Type B pancreatic cell (in vitro differentiated cells): ENCODE results near the gene FIBIN. TPM values are rescaled to one million over a fixed set of nuclear protein-coding genes. Genes with fewer than 3 reads are reported as not detected.

Source experiments
- DNase-seq: peaks from one replicate; pipeline ENCODE4 v3.0.0; 2021; ENCODE audit warnings: mixed read lengths; ENCODE audit not compliant: unreplicated experiment; ENCODE audit errors: extremely low spot score
- H3K27ac Mint-ChIP-seq: 2 replicates; pipeline ENCODE4 v1.8.0; 2021; ENCODE audit warnings: mild to moderate bottlenecking, mixed read lengths
- H3K27me3 Mint-ChIP-seq: 2 replicates; pipeline ENCODE4 v1.8.0; 2021; ENCODE audit warnings: mixed read lengths
- H3K36me3 Mint-ChIP-seq: 2 replicates; pipeline ENCODE4 v1.8.0; 2021; ENCODE audit warnings: mixed read lengths
- H3K4me1 Mint-ChIP-seq: one replicate; pipeline ENCODE4 v1.8.0; 2021; ENCODE audit warnings: mixed read lengths; ENCODE audit not compliant: unreplicated experiment
- H3K4me3 Mint-ChIP-seq: 2 replicates; pipeline ENCODE4 v1.8.0; 2021; ENCODE audit warnings: mild to moderate bottlenecking, mixed read lengths
- H3K9me3 Mint-ChIP-seq: 2 replicates; pipeline ENCODE4 v1.8.0; 2021; ENCODE audit warnings: mixed read lengths
- total RNA-seq: library from RNA; stranded (reverse); gene quantifications from 2 replicates; pipeline ENCODE4 v1.2.1, GENCODE V29; 2021; ENCODE audit warnings: low replicate concordance
- TF ChIP-seq, protein P1 (sequence below): fragments of 200-600 bp; sonication (generic); conservative IDR thresholded peaks from 2 replicates; pipeline ENCODE4 v1.5.0; 2021; ENCODE audit warnings: antibody characterized with exemption, mild to moderate bottlenecking

The FIBIN gene
- total RNA-seq, 1 donor from 2014 or later, result 0.65 TPM

- no peak for DNase-seq
- H3K4me3 Mint-ChIP-seq, result peak overlapping the region; percentile 10
- H3K9me3 Mint-ChIP-seq, result peaks cover 19% of the 10 kb centered on the region
- TF ChIP-seq, protein P1, sequence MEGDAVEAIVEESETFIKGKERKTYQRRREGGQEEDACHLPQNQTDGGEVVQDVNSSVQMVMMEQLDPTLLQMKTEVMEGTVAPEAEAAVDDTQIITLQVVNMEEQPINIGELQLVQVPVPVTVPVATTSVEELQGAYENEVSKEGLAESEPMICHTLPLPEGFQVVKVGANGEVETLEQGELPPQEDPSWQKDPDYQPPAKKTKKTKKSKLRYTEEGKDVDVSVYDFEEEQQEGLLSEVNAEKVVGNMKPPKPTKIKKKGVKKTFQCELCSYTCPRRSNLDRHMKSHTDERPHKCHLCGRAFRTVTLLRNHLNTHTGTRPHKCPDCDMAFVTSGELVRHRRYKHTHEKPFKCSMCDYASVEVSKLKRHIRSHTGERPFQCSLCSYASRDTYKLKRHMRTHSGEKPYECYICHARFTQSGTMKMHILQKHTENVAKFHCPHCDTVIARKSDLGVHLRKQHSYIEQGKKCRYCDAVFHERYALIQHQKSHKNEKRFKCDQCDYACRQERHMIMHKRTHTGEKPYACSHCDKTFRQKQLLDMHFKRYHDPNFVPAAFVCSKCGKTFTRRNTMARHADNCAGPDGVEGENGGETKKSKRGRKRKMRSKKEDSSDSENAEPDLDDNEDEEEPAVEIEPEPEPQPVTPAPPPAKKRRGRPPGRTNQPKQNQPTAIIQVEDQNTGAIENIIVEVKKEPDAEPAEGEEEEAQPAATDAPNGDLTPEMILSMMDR, result no peak
- no peaks in the 10 kb centered on the region for H3K36me3 Mint-ChIP-seq
- peak overlapping the region; percentile 11 for H3K27ac Mint-ChIP-seq
- no peaks in the 10 kb centered on the region for H3K27me3 Mint-ChIP-seq
- H3K4me1 Mint-ChIP-seq, result no peaks in the 10 kb centered on the region
Measured at GRCh38 chr11:27041141-27041899, 47.4 kb downstream of the FIBIN start.

Other genes with a start within 250 kb of the FIBIN start
- gene BBOX1, start 46.7 kb downstream of the FIBIN start, total RNA-seq, result 0.27 and 0.69 TPM in 2 replicates